DND-41 (cell line): ENCODE results near the gene ITPRIPL2.

Experiments used
- ATAC-seq: fragments of 200-7000 bp; cut with Tn5 transposase; 3 replicates; pipeline ENCODE4 v1.9.1; 2021; ENCODE audit warnings: low read depth; ENCODE audit not compliant: insufficient read depth
- DNase-seq: peaks from one replicate; pipeline ENCODE4 v3.0.0-alpha.2; 2020
- H2AFZ ChIP-seq: 2 replicates; pipeline ENCODE4 v1.6.0; 2012; ENCODE audit warnings: low read depth, low read length
- H3K27ac ChIP-seq: 2 replicates; pipeline ENCODE4 v1.5.1; 2012; ENCODE audit warnings: low read length, inconsistent platforms
- H3K27me3 ChIP-seq: fragments of 200-600 bp; sonication (generic); 2 replicates; pipeline ENCODE4 v1.6.0; 2012; ENCODE audit warnings: low read length, mild to moderate bottlenecking, inconsistent platforms; ENCODE audit not compliant: insufficient read depth, poor library complexity
- H3K36me3 ChIP-seq: 2 replicates; pipeline ENCODE4 v1.5.1; 2012; ENCODE audit warnings: low read length, inconsistent platforms; ENCODE audit not compliant: insufficient read depth
- H3K4me1 ChIP-seq: 2 replicates; pipeline ENCODE4 v1.5.1; 2012; ENCODE audit warnings: mild to moderate bottlenecking, low read length; ENCODE audit not compliant: insufficient read depth
- H3K4me2 ChIP-seq: 2 replicates; pipeline ENCODE4 v1.6.0; 2012; ENCODE audit warnings: mild to moderate bottlenecking, moderate library complexity, low read length, inconsistent platforms; ENCODE audit not compliant: insufficient read depth
- H3K4me3 ChIP-seq, 2 experiments: fragments of 200-600 bp in 1 of 2; shearing (Covaris generic) in 1 of 2; 2 replicates each; pipeline ENCODE4 v1.5.1; 2012 to 2016; ENCODE audit warnings: inconsistent platforms in 2 of 2, low read length in 2 of 2, mild to moderate bottlenecking in 2 of 2, low read depth in 1 of 2, moderate library complexity in 1 of 2
- H3K79me2 ChIP-seq: 2 replicates; pipeline ENCODE4 v1.6.0; 2012; ENCODE audit warnings: low read length, inconsistent platforms; ENCODE audit not compliant: insufficient read depth
- H3K9ac ChIP-seq: 2 replicates; pipeline ENCODE4 v1.6.0; 2012; ENCODE audit warnings: low read depth, mild to moderate bottlenecking, inconsistent platforms, low read length, moderate library complexity
- H3K9me3 ChIP-seq: 2 replicates; pipeline ENCODE4 v1.5.1; 2012; ENCODE audit warnings: low read length, moderate library complexity, mild to moderate bottlenecking, inconsistent platforms; ENCODE audit not compliant: insufficient read depth, severe bottlenecking
- H4K20me1 ChIP-seq: 2 replicates; pipeline ENCODE4 v1.6.0; 2012; ENCODE audit warnings: low read length; ENCODE audit not compliant: insufficient read depth
- CTCF ChIP-seq: IDR thresholded peaks from 2 replicates; pipeline ENCODE4 v1.5.1; 2012; ENCODE audit warnings: borderline replicate concordance, low read length, moderate library complexity, mild to moderate bottlenecking; ENCODE audit not compliant: poor library complexity, severe bottlenecking; ENCODE audit errors: extremely low read depth
- EZH2 ChIP-seq: IDR thresholded peaks from 3 replicates; pipeline ENCODE4 v1.6.1; 2012; ENCODE audit warnings: borderline replicate concordance, low read depth, mild to moderate bottlenecking, moderate library complexity, low read length, inconsistent platforms; ENCODE audit not compliant: severe bottlenecking

ITPRIPL2 gene

DNA sequence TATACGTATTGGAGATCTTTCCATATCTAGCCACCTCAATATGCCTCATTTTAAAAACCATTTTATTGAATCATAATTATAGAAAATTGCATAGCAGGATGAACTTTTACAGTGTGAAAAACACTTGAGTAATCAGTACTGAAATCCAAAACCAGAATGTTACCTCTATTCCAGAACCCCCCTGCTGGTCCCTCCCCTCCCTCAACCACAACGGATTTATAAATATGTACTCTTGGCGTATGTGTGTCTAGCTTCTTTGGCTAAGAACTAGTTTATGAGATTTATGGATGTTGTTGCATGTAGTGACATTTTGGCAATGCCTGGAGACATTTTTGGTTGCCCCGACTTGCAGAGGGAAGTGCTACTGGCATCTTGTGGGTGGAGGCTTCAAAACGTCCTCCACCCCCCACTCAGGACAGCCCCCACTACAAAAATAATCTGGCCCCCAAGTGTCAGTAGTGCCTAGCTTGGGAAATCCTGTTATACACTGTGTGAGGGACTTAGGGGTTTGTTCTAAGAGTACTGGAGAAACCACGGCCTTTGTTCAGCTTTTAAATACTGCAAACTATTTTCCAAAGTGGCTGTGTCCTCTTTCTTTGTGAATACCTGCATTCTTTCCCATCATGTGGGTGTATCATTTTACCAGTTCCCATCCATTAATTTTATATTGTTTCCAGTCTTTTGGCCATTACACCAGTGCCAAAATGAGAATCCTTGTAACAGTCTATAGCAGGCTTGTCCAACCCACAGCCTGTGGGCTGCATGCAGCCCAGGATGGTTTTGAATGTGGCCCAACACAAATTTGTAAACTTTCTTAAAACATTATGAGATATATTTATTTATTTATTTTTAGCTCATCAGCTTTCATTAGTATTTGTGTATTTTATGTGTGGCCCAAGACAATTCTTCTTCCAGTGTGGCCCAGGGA lies 23.7 kb downstream of the ITPRIPL2 start:
- no peak overlapping the region for H3K4me3 ChIP-seq
- no peak for TF ChIP-seq EZH2
- no peak for TF ChIP-seq CTCF
- H2AFZ ChIP-seq = no peak overlapping the region
- ATAC-seq (no peak), DNase-seq (no peak)
- H3K9ac ChIP-seq = no peak overlapping the region
- no peaks in the 10 kb centered on the region for H3K4me1 ChIP-seq
- no peaks in the 10 kb centered on the region for H3K9me3 ChIP-seq
- H3K36me3 ChIP-seq = no peaks in the 10 kb centered on the region
- peaks cover 7% of the 10 kb centered on the region for H3K27me3 ChIP-seq
- H3K27ac ChIP-seq = no peak overlapping the region
- no peaks in the 10 kb centered on the region for H4K20me1 ChIP-seq
- no peaks in the 10 kb centered on the region for H3K79me2 ChIP-seq
- H3K4me2 ChIP-seq = no peak overlapping the region

- no peaks in the 10 kb centered on the region for H4K20me1 ChIP-seq
- no peaks in the 10 kb centered on the region for H3K36me3 ChIP-seq
- H3K9me3 ChIP-seq = no peaks in the 10 kb centered on the region
- H2AFZ ChIP-seq = no peak overlapping the region
- H3K27me3 ChIP-seq = peaks cover 11% of the 10 kb centered on the region
- DNase-seq (no peak), ATAC-seq (no peak)
- H3K4me2 ChIP-seq = no peak overlapping the region
- H3K27ac ChIP-seq = no peak overlapping the region
- no peaks in the 10 kb centered on the region for H3K4me1 ChIP-seq
- TF ChIP-seq EZH2 = no peak
- TF ChIP-seq CTCF = no peak
- H3K4me3 ChIP-seq = no peak overlapping the region
- H3K79me2 ChIP-seq = no peaks in the 10 kb centered on the region
- H3K9ac ChIP-seq = no peak overlapping the region
Observed at GRCh38 chr16:19138601-19139000, 24.8 kb downstream of the ITPRIPL2 start.

GRCh38 chr16:19139436-19140091 lies 25.8 kb downstream of the ITPRIPL2 start:
- H3K9ac ChIP-seq = no peak overlapping the region
- no peak overlapping the region for H3K4me3 ChIP-seq
- no peak overlapping the region for H3K27ac ChIP-seq
- no peaks in the 10 kb centered on the region for H4K20me1 ChIP-seq
- no peaks in the 10 kb centered on the region for H3K79me2 ChIP-seq
- TF ChIP-seq EZH2 (no peak), CTCF (no peak)
- no peak overlapping the region for H2AFZ ChIP-seq
- DNase-seq (no peak), ATAC-seq (no peak)
- H3K4me2 ChIP-seq = no peak overlapping the region
- H3K9me3 ChIP-seq = no peaks in the 10 kb centered on the region
- no peaks in the 10 kb centered on the region for H3K4me1 ChIP-seq
- H3K36me3 ChIP-seq = no peaks in the 10 kb centered on the region
- H3K27me3 ChIP-seq = peaks cover 15% of the 10 kb centered on the region
